Left cardiac atrium (tissue), 4 donors: Measurements from ENCODE around the gene ARID1B. TPM values are rescaled to one million over a fixed set of nuclear protein-coding genes. Genes with fewer than 3 reads are reported as not detected.

Experiments
- ATAC-seq, 2 donors: fragments of 200-7000 bp; cut with Tn5 transposase; one replicate each; pipeline ENCODE4 v1.9.1; 2020; ENCODE audit warnings: mild to moderate bottlenecking in 2 of 2, moderate library complexity in 2 of 2
- DNase-seq: peaks from one replicate; pipeline ENCODE4 v3.0.0-alpha.2; 2020
- intact Hi-C, 2 donors: fragments of 100-400 bp; cut with DNase I; formaldehyde crosslinking; loops; one replicate each; pipeline versions ENCODE4 v1.14.1 to v1.15.1; 2022 to 2023
- microRNA-seq, 2 donors: library from miRNA; unstranded; fragments of <30 nt; microRNA quantifications; one replicate each; pipeline ENCODE4 v1.2.0, GENCODE V29; 2020
- total RNA-seq, 2 donors: library from RNA; stranded (reverse); fragmentation: NEBNext Ultra II Directional; extraction: Animal tissue kit (Norgen Biotek cat#: 25700); gene quantifications; one replicate each; pipeline ENCODE4 v1.2.1, GENCODE V29; 2021
- donor health status: DM: no; HTN: yes; CAD: no.
- donor health status: DM: no; HTN: yes; CAD: no; lungs with severe emphysema.
- donor health status: DM: yes; HTN: yes; CAD: no.
- donor health status: Dilated cardiomyopathy.

The ARID1B gene
- total RNA-seq, 2 donors from 2014 or later, result 45.4 to 48.0 TPM

GRCh38 chr6:157255079-157255478 is 477.9 kb downstream of the ARID1B start:
- intact Hi-C loops, result no loop called here
- no peak for DNase-seq
- ATAC-seq, result no peak

GRCh38 chr6:157258878-157259277 is 481.7 kb downstream of the ARID1B start:
- intact Hi-C loops, result no loop called here
- DNase-seq (peak; percentile 36), ATAC-seq (peak; percentile 30 to 42)

GRCh38 chr6:157259443-157259842 is 482.3 kb downstream of the ARID1B start:
- intact Hi-C loops, result no loop called here
- no peak for ATAC-seq
- DNase-seq, result no peak

Small RNA genes within 50 kb of the gene (microRNA-seq; reads per million reads assigned to microRNA genes)
- gene MIR4466, result 0 reads per million in 2 donors
